ENCODE measurements around the gene HDAC9. TPM values are rescaled to one million over a fixed set of nuclear protein-coding genes. Genes with fewer than 3 reads are reported as not detected.

HDAC9 gene
- total and polyA plus RNA-seq, 4 donors = 2.2 to 41.0 (median 4.1) TPM

DNA sequence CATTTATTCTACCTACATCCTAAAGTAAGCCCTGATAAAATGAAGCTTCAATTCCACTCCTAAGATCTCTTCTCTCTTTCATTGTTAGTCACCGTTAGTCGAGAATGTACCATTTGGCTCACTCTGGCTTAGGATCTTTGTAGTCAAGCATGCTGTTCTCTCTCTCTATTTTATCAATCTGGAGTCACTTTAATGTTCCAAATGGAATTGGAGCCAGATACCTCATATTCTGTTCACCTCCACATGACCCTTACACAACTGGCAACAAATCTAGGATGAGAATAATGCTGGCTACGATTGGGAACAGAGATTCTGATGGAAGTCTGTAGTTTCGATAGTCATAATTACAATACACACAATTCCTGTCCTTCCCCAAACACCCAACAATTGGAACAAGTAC lies 408.1 kb downstream of the HDAC9 start:
- DNase-seq (no peak), ATAC-seq (ENCODE audit: insufficient read depth, low FRiP score) (no peak)
- WGBS, 2 donors = 62 to 85% methylated on average over 4 of the region's 4 CpGs
- H3K4me1 ChIP-seq (ENCODE audit: control insufficient read depth in 5 of 5, insufficient read depth in 5 of 5, low read length in 5 of 5) = peaks cover 0 to 3% (median 0%) of the 10 kb centered on the region in 5 donors
- no peaks in the 10 kb centered on the region for H3K9me3 ChIP-seq (ENCODE audit: control insufficient read depth in 4 of 4, insufficient read depth in 3 of 4, low read length in 3 of 4)
- H3K27me3 ChIP-seq (ENCODE audit: control insufficient read depth in 3 of 3, insufficient read depth in 3 of 3, low read length in 2 of 3) = no peaks in the 10 kb centered on the region
- H3K4me3 ChIP-seq = no peak overlapping the region
- H3K9ac ChIP-seq (ENCODE audit: insufficient read depth in 1 of 2, low read length in 2 of 2) = no peak overlapping the region
- no peak for TF ChIP-seq CTCF (IDR thresholded peaks at IDR 0.05; ENCODE audit: control extremely low read depth, extremely low read depth)
- H3K36me3 ChIP-seq (ENCODE audit: control insufficient read depth in 4 of 4, insufficient read depth in 4 of 4, low read length in 4 of 4) = no peaks in the 10 kb centered on the region
- H3K27ac ChIP-seq (ENCODE audit: low read depth in 1 of 2, low read length in 1 of 2) = no peak overlapping the region

DNA sequence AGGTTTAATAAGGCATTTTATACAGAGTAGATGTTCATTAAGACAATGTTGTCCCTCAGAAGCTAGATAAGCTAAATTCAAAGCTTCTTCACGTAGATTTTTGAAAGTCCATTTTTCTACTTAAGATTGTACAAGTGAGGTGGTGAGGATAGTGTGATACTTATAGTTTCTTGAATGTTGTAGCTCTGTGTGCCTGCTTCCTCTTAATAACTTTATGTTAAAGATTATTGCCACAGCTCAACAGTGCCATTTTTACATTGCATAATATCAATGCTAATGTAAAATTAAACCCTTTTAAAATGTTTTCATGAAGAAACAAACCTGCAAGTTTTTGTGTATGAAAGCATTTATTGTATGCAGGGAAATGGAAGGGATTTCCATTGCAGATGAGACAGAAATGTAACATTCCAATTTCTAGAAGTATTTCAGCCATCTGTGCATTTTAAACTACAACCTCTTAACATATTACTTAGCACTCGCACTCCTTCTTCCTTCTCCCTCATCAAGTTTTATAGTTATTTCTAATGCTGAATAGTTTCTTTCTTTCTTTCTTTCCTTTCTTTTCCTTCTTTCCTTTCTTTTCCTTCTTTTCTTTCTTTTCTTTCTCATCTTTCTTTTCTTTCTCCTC lies 409.9 kb downstream of the HDAC9 start:
- Histone ChIP-seq H3K36me3 (ENCODE audit: control insufficient read depth in 4 of 4, insufficient read depth in 4 of 4, low read length in 4 of 4) (no peaks in the 10 kb centered on the region), H3K27ac (ENCODE audit: low read depth in 1 of 2, low read length in 1 of 2) (no peak overlapping the region), H3K4me1 (ENCODE audit: control insufficient read depth in 5 of 5, insufficient read depth in 5 of 5, low read length in 5 of 5) (peaks cover 0 to 3% (median 0%) of the 10 kb centered on the region in 5 donors), H3K9me3 (ENCODE audit: control insufficient read depth in 4 of 4, insufficient read depth in 3 of 4, low read length in 3 of 4) (no peaks in the 10 kb centered on the region), H3K4me3 (no peak overlapping the region), H3K9ac (ENCODE audit: insufficient read depth in 1 of 2, low read length in 2 of 2) (no peak overlapping the region), H3K27me3 (ENCODE audit: control insufficient read depth in 3 of 3, insufficient read depth in 3 of 3, low read length in 2 of 3) (no peaks in the 10 kb centered on the region)
- TF ChIP-seq CTCF (IDR thresholded peaks at IDR 0.05; ENCODE audit: control extremely low read depth, extremely low read depth) = no peak
- no peak for DNase-seq
- 94 to 95% methylated on average over 2 of the region's 2 CpGs for WGBS, 2 donors
- no peak for ATAC-seq (ENCODE audit: insufficient read depth, low FRiP score)

- TF ChIP-seq CTCF (IDR thresholded peaks at IDR 0.05; ENCODE audit: control extremely low read depth, extremely low read depth) = no peak
- no peaks in the 10 kb centered on the region for H3K36me3 ChIP-seq (ENCODE audit: control insufficient read depth in 4 of 4, insufficient read depth in 4 of 4, low read length in 4 of 4)
- ATAC-seq (ENCODE audit: insufficient read depth, low FRiP score) = no peak
- H3K27ac ChIP-seq (ENCODE audit: low read depth in 1 of 2, low read length in 1 of 2) = no peak overlapping the region
- DNase-seq = no peak
- no peaks in the 10 kb centered on the region for H3K9me3 ChIP-seq (ENCODE audit: control insufficient read depth in 4 of 4, insufficient read depth in 3 of 4, low read length in 3 of 4)
- peaks cover 0 to 3% (median 0%) of the 10 kb centered on the region in 5 donors for H3K4me1 ChIP-seq (ENCODE audit: control insufficient read depth in 5 of 5, insufficient read depth in 5 of 5, low read length in 5 of 5)
- WGBS, 2 donors = 55 to 60% methylated on average over 2 of the region's 2 CpGs
- H3K27me3 ChIP-seq (ENCODE audit: control insufficient read depth in 3 of 3, insufficient read depth in 3 of 3, low read length in 2 of 3) = no peaks in the 10 kb centered on the region
- no peak overlapping the region for H3K9ac ChIP-seq (ENCODE audit: insufficient read depth in 1 of 2, low read length in 2 of 2)
- no peak overlapping the region for H3K4me3 ChIP-seq
Observed at GRCh38 chr7:18906901-18907300, 411.4 kb downstream of the HDAC9 start.

DNA sequence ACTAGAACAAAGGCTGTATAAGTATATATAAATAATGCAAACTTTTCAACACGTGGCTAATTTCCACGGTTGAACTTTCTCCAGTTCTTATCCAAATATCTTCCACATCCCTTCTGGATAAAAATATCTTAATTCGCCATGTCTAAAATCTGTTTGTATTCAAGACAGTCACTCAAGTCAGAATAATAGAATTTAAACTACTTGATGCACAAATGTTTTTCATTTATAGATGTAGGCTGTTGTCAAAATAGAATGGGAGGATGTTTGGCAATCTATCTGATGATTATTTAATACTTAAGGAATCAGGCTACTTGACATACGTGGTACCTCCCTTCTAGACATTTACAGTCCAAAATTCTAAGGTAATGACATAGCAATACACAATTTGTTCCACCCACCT lies 417.6 kb downstream of the HDAC9 start:
- Histone ChIP-seq H3K9me3 (ENCODE audit: control insufficient read depth in 4 of 4, insufficient read depth in 3 of 4, low read length in 3 of 4) (no peaks in the 10 kb centered on the region), H3K27ac (ENCODE audit: low read depth in 1 of 2, low read length in 1 of 2) (no peak overlapping the region), H3K4me3 (no peak overlapping the region), H3K36me3 (ENCODE audit: control insufficient read depth in 4 of 4, insufficient read depth in 4 of 4, low read length in 4 of 4) (no peaks in the 10 kb centered on the region), H3K9ac (ENCODE audit: insufficient read depth in 1 of 2, low read length in 2 of 2) (no peak overlapping the region), H3K4me1 (ENCODE audit: control insufficient read depth in 5 of 5, insufficient read depth in 5 of 5, low read length in 5 of 5) (no peaks in the 10 kb centered on the region), H3K27me3 (ENCODE audit: control insufficient read depth in 3 of 3, insufficient read depth in 3 of 3, low read length in 2 of 3) (no peaks in the 10 kb centered on the region)
- DNase-seq (no peak), ATAC-seq (ENCODE audit: insufficient read depth, low FRiP score) (no peak)
- 82 to 89% methylated on average over 4 of the region's 4 CpGs for WGBS, 2 donors
- no peak for TF ChIP-seq CTCF (IDR thresholded peaks at IDR 0.05; ENCODE audit: control extremely low read depth, extremely low read depth)
